AG09319 (cell line): ENCODE results near the gene SPACDR.

Source experiments
- DNase-seq: peaks from one replicate; pipeline ENCODE4 v3.0.0-alpha.2; 2010; ENCODE audit warnings: low read depth; ENCODE audit errors: extremely low read depth
- CTCF ChIP-seq: IDR thresholded peaks from 2 replicates; pipeline ENCODE4 v1.5.1; 2011; ENCODE audit warnings: low read depth, mild to moderate bottlenecking, inconsistent platforms, low read length, moderate library complexity

Gene SPACDR

GRCh38 chr7:100476101-100476780, 12.2 kb upstream of the SPACDR start:
- no peak for DNase-seq
- no peak for TF ChIP-seq CTCF

- DNase-seq = no peak
- TF ChIP-seq CTCF = no peak
Measured at GRCh38 chr7:100475549-100475948, 11.5 kb upstream of the SPACDR start.

GRCh38 chr7:100472854-100473499, 8.9 kb upstream of the SPACDR start:
- DNase-seq = no peak
- TF ChIP-seq CTCF = no peak

GRCh38 chr7:100472121-100472851, 8.2 kb upstream of the SPACDR start:
- TF ChIP-seq CTCF = no peak
- DNase-seq = no peak

- no peak for TF ChIP-seq CTCF
- no peak for DNase-seq
Measured at GRCh38 chr7:100471021-100471420, 7.0 kb upstream of the SPACDR start.

- DNase-seq = no peak
- peak; percentile 96 for TF ChIP-seq CTCF
Measured at GRCh38 chr7:100469227-100470044, 5.4 kb upstream of the SPACDR start.
